NCI-H2196 treated with DMSO at 0.1 percent for 48 hours (cell line): ENCODE results near the gene ADAM19.

ENCODE experiments used
- DNase-seq: peaks from one replicate; lab custom pipeline; 2025; ENCODE audit not compliant: unreplicated experiment; lab: John Stamatoyannopoulos, UW

Gene ADAM19

GRCh38 chr5:157597277-157597676 is 21.7 kb upstream of the ADAM19 start:
- DNase-seq = no peak

- no peak for DNase-seq
Observed at GRCh38 chr5:157596487-157596886, 20.9 kb upstream of the ADAM19 start.

DNA sequence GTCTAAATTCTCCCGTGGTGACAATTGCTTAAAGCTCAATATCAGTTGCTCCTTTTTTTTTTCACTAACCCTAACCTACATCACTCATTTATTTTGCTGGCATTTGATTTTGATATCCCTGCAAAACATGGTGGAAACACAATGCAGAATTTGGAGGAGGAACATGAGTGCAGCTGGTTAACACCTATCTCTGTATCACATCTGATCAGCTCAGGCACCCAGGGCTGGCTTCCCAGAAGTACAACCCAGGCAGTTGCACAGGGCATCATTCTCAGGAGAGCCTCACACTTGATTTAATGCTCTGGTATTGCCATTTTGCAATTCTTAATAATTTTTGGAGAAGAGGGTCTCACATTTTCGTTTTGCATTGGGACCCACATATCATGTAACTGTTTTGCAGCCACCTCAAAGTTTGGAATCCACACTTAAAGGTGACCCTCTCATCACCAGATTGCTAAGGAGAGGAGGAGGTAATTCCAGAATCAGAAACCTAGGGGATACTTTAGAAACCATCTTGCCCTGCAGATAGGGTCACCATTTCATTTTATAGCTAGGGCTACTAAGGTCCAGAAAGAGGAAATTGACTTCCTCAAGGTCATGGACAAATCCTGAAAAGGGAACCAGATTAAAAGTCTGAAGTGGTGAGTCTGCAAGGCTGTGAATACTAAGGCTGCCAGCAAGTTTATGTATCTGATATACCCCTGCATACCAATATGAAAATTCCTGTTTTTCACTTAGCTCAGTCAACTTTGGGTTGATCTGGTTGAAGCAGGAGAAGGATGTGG is 19.3 kb upstream of the ADAM19 start:
- DNase-seq = no peak

GRCh38 chr5:157594257-157594656 is 18.7 kb upstream of the ADAM19 start:
- no peak for DNase-seq

GRCh38 chr5:157593052-157593757 is 17.6 kb upstream of the ADAM19 start:
- DNase-seq = no peak

DNA sequence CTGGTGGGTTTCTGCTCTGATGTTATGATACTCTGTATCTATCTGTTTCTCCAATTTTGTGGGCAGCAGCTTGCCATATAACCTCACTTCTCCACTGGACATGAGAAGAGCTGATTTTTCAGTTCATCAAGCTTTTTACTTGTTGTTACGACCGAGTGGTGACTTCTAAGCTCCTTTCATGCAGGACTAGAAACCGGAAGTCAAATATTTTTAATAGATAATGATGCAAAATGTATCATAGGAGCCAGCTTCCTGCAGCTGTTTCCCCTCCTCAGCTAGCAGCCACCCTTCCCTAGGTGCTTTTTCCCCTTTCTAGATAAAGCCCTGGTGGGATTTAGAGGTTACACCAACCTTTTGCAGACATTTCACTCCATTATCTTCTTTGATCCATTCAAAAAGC is 17.0 kb upstream of the ADAM19 start:
- DNase-seq = no peak

DNA sequence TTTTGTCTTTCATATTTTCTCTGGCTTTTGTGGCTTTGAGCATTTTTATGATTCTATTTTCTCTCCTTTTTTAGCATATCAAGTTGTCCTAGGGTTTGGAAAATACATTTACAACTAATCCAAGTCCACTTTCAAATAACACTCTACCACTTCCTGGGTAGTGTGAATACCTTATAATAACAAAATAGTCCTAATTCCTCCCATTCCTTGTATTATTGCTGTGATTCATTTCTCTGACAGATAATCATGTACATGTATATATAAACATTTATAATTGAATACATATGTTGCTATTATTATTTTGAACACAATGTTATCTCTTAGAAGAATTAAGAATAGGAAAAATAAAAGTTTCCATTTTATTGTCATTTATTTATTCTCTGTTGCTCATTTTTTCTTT is 14.9 kb upstream of the ADAM19 start:
- DNase-seq = no peak

- no peak for DNase-seq
Observed at GRCh38 chr5:157584628-157585027, 9.1 kb upstream of the ADAM19 start.

DNA sequence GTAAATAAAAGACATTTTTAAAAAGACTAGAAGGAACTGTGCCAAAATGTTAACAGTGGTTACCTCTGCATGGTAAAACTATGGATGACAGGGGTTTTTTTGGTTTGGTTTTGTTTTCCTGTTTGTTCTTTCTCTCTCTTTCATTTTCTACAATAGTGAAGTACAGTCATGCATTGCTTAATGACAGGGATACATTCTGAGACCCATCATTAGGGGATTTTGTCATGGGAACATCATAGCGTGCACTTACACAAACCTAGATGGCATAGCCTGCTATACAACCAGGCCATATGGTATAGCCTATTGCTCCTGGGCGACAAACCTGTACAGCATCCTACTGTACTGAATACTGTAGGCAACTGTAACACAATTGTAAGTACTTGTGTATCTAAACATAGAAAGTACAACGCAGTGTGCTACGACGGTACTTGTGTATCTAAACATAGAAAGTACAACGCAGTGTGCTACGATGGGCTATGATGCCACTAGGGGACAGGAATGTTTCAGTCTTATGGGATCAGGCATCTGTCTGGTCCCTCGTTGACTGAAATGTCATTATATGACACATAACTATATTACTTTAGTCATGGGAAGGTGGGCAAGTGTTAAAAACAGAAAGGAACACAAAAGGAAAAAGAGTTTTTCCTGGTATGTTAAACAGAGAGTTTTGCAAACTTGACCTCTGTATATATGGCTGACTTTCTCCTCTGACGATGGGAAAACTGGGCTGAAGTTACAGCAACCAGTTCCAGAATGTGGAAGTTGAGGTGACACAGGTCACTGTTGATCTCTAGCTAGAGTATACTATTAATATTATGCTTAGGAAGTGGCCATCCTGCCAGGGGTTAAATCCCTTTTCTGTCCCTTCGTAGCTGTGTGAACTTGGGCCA is 7.4 kb upstream of the ADAM19 start:
- no peak for DNase-seq

GRCh38 chr5:157581901-157582300 is 6.3 kb upstream of the ADAM19 start:
- DNase-seq = no peak

DNA sequence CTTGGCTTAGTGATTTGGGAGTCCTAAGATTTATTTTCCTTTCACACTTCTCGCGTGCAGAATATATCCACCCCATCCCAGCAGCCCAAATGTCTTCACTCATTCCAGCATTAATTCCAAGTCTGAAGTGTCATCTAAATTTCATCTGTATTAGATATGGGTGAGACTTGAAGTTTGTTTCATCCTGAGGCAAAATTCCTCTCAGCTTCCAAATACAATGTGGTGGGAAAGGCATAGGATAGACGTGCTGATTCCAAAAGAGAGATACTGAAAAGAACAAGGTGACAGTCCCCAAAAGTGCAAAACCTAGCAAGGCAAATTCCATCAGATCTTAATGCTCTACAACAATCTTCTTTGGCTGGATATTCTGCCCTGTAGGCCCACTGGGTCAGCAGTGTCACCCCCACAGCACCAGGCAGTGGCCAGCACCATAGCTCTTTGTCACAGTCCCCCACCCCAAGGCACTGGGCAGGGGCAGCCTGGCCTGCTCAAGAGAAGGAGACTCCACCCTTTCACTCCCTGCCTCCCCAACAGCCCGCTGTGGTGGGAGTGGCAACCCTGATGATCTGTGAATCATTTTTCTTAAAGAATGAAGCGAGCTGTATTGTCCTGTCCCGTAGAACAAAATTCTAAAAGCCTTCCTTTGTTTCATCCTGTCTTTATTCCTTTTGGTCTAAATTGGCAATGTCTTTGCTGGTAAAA is 2.7 kb upstream of the ADAM19 start:
- no peak for DNase-seq

DNA sequence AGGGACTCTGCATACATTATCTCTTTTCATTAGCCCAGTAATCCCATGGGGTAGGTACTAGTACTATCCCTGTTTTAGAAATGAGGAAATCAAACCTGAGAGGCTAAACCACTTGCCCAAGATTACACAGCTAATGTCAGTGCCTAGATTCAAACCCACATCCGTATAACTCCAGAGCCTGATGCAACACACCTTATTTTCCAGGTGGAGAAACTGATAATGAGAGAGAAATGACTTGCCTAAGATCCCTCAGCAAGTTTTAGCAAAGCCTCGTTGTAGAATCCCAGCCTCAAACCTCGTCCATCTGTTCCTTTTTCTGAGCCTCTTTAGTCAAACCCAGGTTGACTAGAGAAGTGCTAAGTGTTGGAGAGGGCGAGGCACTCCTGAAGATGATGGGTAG is 1.1 kb upstream of the ADAM19 start:
- DNase-seq = no peak

GRCh38 chr5:157574456-157575380 is 857 bp downstream of the ADAM19 start:
- DNase-seq = no peak

- no peak for DNase-seq
Observed at GRCh38 chr5:157571357-157571827, 4.2 kb downstream of the ADAM19 start.

DNA sequence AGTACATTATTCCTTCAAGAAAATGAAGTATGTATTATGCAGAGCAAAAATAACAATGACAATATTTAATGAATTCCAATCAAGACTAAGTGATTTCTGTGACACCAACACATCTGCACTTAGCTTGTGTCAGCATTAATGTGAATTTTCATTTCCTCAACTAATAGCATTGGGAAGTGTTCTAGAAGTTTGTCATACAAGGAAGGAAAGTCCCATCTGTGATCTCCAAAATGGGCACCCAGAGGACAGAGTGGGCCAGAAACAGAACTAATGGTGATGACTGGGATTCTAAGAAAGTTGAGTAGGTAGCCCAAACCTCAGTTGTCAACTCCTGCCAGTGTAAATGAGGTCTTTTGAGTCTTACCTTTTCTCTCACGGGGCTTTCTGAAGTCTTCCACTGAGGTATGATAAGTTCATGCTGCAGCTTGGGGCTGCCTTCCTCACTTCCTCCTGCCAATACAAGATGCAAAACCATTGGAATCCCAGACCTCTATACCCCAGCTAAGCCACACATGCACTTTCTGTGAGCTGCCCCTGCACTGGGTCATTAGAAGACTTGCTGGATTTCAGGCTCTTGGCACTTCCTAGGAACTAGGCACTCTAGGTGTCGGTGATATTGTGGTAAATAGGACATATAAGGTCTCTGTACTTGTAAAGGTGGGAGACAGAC is 4.9 kb downstream of the ADAM19 start:
- DNase-seq = no peak

DNA sequence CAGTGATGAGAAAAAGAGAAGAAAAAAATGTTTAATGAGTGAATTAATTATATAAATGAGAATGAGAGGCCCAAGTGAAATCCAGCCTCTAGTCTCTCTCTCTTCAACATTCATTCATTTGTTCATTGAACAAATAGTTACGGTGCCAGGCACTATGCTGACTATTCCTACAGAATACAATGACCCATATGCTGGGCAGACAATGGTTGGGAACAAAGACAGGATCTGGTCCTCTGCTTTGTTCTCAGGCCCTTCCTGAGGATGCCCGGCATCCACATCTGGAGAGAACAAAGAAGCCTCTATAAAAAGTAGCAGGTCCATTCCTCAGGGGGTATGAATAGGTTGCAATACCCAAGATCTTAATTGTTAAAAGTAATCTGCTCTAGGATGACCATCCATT is 6.9 kb downstream of the ADAM19 start:
- DNase-seq = no peak

DNA sequence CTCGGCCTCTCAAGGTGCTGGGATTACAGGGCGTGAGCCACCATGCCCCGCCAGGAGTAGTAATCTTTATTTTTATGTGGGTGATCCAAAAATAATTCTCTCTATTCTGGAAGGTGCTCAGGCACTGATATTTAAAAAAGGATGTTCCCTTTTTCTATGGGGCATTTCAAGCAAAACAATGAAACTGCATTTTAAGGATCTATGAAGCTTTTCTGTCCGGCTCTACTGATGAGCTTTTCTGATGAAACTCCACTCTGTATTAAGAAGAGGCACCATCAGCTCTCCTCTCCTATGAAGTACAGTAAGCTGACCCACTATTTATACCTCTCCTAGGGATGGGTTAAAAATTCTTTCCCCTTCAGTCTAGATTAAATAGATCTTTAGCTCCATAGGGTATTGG is 7.4 kb downstream of the ADAM19 start:
- DNase-seq = no peak

- no peak for DNase-seq
Observed at GRCh38 chr5:157566902-157567489, 8.6 kb downstream of the ADAM19 start.
